HG03442 (cell line): Measurements from ENCODE around the gene GPR89A.
"Not testable (repeated sequence)": the region's sequence is repeated elsewhere in the genome, so short reads cannot be mapped to it uniquely, and the experiment has no call there.

Experiments
- ATAC-seq: cut with Tn5 transposase; IDR thresholded peaks from one replicate; pipeline ENCODE4 v1.9.1; 2021; ENCODE audit warnings: mild to moderate bottlenecking, moderate library complexity; ENCODE audit not compliant: unreplicated experiment

Gene GPR89A

GRCh38 chr1:145716641-145717345 lies 109.0 kb downstream of the GPR89A start:
- ATAC-seq = no peak

- no peak for ATAC-seq
These were observed 110.0 kb downstream of the GPR89A start for GRCh38 chr1:145717833-145718232.

GRCh38 chr1:145718465-145718864 lies 110.7 kb downstream of the GPR89A start:
- not testable (repeated sequence) for ATAC-seq

GRCh38 chr1:145719230-145720079 lies 111.7 kb downstream of the GPR89A start, which contains the start of gene CD160:
Gene CD160 (plus strand): TSS chr1:145719499. CDS start chr1:145728328, 8,829 bp downstream.
- ATAC-seq = no peak
